D721Med (cell line): Measurements from ENCODE around the gene CAB39L.
"Not testable (repeated sequence)": the region's sequence is repeated elsewhere in the genome, so short reads cannot be mapped to it uniquely, and the experiment has no call there.

ENCODE experiments used
- DNase-seq: peaks from one replicate; pipeline ENCODE4 v3.0.0; 2011; ENCODE audit warnings: low spot score; ENCODE audit not compliant: insufficient read length
- FAIRE-seq: peaks from 2 replicates; lab custom pipeline; 2011; peaks lifted over from hg19 to GRCh38; lab: Jason Lieb, UNC
- CTCF ChIP-seq: IDR thresholded peaks from 2 replicates; pipeline ENCODE4 v1.5.1; 2012; ENCODE audit warnings: mild to moderate bottlenecking, control low read depth; ENCODE audit not compliant: insufficient read depth; ENCODE audit errors: missing control alignments

The CAB39L gene

GRCh38 chr13:49342454-49342853 lies 101.4 kb downstream of the CAB39L start:
- DNase-seq (no peak), FAIRE-seq (no peak)
- no peak for TF ChIP-seq CTCF

- FAIRE-seq, result no peak
- no peak for TF ChIP-seq CTCF
Observed at GRCh38 chr13:49341941-49342340, 101.9 kb downstream of the CAB39L start.

DNA sequence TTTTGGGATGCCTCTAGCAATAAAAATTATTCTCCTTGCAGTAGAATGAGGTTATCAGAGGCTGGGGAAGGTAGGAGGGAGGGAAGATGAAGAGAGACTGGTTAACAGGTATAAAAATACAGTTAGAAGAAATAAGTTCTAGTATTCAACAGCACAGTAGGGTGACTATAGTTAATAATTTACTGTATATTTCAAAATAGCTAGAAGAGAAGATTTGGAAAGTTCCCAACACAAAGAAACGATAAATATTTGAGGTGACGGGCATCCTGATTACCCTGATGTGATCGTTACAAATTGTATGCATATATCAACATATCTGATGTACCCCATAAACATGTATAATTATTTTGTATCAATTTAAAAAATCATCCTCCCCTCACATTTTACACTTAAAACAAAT lies 102.3 kb downstream of the CAB39L start:
- TF ChIP-seq CTCF, result no peak
- FAIRE-seq (no peak), DNase-seq (no peak)

More at GRCh38 chr13:49341941-49342340, 101.9 kb downstream of the CAB39L start:
- DNase-seq, result no peak

DNA sequence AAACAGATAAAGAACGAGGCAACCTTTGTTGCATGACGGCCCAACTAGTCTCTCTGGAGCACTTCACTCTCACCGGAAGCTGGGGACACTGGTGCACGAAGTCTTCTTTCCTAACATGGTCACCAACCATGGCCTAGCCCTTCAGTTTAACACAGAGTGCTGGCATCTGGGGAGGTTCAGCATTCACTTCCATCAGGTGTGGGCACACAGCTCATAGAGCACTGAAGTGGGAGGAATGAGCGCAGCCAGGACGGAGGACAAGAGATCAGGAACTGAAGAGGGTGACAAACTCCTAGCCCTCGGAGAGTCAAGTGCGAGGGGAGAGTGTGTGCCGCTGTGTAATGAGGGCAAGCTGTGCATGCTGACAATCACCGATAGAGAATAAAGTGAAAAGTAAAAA lies 103.7 kb downstream of the CAB39L start:
- FAIRE-seq (no peak), DNase-seq (no peak)
- TF ChIP-seq CTCF, result no peak

DNA sequence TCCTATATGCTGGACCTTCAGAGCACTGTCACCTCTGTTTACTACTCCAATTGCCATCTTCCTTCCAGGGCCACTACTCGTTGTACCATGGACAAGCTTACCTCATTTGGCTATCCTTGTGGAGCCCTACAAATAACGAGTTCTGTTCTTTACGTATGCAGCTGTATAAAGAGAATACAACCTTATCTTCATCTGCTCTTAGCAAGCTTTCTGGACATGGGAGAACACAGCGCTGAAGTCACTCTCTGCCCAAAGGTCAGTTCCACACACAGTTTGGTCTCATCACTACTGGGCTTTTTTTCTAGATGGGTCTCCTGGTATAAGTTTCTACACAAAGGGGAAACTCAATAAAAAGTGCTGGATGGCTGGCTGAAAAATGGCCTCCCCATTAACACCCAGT lies 107.2 kb downstream of the CAB39L start:
- TF ChIP-seq CTCF, result no peak
- no peak for FAIRE-seq
- no peak for DNase-seq

- FAIRE-seq (no peak), DNase-seq (no peak)
- no peak for TF ChIP-seq CTCF
Observed at GRCh38 chr13:49330546-49330864, 113.4 kb downstream of the CAB39L start.

- FAIRE-seq (no peak), DNase-seq (no peak)
- TF ChIP-seq CTCF, result no peak
Observed at GRCh38 chr13:49329831-49330545, 113.9 kb downstream of the CAB39L start.

- not testable (repeated sequence) for FAIRE-seq, DNase-seq
Observed at GRCh38 chr13:49327145-49327544, 116.7 kb downstream of the CAB39L start.
